ENCODE data around the gene TRAPPC8. TPM values are rescaled to one million over a fixed set of nuclear protein-coding genes. Genes with fewer than 3 reads are reported as not detected.

TRAPPC8 gene
- total RNA-seq, 2 donors from 2014 or later = 27.2 to 33.8 TPM

DNA sequence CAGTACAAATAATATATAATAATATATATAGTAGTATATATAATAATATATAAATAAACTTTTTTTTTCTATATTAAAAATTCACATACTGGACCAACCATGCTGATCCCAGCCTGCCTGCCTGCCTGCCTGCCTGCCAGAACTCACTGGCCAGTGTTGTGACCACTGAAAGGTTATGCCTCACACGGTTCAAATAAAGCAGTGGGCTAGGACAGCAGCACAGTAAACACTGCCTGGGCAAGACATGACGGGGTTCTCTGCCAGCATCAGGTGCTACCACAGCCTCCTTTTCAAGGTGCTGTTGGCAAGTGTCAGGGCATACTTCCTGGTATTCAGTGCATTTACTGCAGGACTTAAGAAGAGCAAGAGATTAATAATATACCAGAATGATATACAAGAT is 67.6 kb downstream of the TRAPPC8 start:
- no peaks in the 10 kb centered on the region for H3K9me3 ChIP-seq

GRCh38 chr18:31863103-31863502 is 79.8 kb downstream of the TRAPPC8 start:
- Histone ChIP-seq H3K27ac (no peak overlapping the region), H3K9me3 (no peaks in the 10 kb centered on the region), H3K4me3 (no peak overlapping the region), H3K27me3 (no peaks in the 10 kb centered on the region), H3K36me3 (peaks cover 15% of the 10 kb centered on the region), H3K4me1 (no peaks in the 10 kb centered on the region)
- TF ChIP-seq, protein P1, sequence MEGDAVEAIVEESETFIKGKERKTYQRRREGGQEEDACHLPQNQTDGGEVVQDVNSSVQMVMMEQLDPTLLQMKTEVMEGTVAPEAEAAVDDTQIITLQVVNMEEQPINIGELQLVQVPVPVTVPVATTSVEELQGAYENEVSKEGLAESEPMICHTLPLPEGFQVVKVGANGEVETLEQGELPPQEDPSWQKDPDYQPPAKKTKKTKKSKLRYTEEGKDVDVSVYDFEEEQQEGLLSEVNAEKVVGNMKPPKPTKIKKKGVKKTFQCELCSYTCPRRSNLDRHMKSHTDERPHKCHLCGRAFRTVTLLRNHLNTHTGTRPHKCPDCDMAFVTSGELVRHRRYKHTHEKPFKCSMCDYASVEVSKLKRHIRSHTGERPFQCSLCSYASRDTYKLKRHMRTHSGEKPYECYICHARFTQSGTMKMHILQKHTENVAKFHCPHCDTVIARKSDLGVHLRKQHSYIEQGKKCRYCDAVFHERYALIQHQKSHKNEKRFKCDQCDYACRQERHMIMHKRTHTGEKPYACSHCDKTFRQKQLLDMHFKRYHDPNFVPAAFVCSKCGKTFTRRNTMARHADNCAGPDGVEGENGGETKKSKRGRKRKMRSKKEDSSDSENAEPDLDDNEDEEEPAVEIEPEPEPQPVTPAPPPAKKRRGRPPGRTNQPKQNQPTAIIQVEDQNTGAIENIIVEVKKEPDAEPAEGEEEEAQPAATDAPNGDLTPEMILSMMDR (IDR thresholded peaks at IDR 0.05) = no peak
- DNase-seq (ENCODE audit: low spot score) = no peak

More for the DNA sequence above, 67.6 kb downstream of the TRAPPC8 start:
- TF ChIP-seq, protein P1 (IDR thresholded peaks at IDR 0.05) = no peak
- Histone ChIP-seq H3K36me3 (peaks cover 43% of the 10 kb centered on the region), H3K27me3 (no peaks in the 10 kb centered on the region), H3K4me1 (no peaks in the 10 kb centered on the region), H3K27ac (no peak overlapping the region), H3K4me3 (no peak overlapping the region)
- DNase-seq (ENCODE audit: low spot score) = no peak

DNA sequence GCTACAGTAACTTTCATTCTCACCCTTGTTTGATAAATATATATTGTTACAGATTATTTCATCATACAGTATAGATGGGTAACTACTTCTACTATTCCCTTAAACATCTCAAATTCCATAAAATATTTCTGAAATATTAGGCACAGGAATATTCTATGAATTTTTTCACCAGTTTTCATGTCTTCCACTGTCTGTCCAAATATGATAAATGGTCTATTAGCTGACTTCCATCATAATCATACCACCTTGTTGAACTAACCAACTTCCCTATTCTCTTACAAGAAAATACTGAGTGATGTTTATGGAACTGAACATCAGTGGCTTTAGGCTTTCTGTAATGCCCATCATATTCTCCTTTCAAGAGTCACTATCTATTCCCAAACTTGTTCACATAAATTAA is 82.4 kb downstream of the TRAPPC8 start:
- no peak for DNase-seq (ENCODE audit: low spot score)
- Histone ChIP-seq H3K27me3 (no peaks in the 10 kb centered on the region), H3K4me1 (no peaks in the 10 kb centered on the region), H3K4me3 (no peak overlapping the region), H3K9me3 (no peaks in the 10 kb centered on the region), H3K36me3 (peaks cover 35% of the 10 kb centered on the region), H3K27ac (no peak overlapping the region)
- TF ChIP-seq, protein P1 (IDR thresholded peaks at IDR 0.05) = no peak

DNA sequence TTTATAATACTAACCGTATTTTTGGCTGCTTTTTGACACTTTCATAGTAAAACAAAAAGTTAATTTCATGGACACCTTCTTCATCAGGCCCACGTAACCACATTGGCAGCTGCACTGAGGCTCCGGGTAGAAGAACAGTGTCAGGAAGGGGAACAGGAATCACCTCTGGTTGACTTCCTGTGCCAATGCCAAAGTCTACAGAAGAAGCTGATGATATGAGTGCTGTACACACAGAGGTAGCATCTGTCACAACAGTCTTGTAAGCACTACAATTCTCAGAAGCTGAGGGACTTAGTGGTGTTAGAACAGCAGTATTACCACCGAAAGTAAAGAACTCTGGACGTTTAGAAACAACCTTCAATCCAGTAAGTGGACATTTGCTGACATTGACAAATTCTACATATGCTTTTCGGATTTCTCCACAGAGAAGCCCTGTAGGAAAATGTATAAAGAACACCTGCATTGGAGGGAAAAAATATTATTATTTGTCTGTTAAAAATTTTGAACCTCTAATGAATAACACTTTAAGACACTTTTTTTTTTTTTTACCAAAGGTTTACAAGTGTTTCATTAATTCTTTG is 85.3 kb downstream of the TRAPPC8 start:
- H3K36me3 ChIP-seq = peaks cover 50% of the 10 kb centered on the region
- TF ChIP-seq, protein P1 (IDR thresholded peaks at IDR 0.05) = no peak
- no peaks in the 10 kb centered on the region for H3K27me3 ChIP-seq
- H3K4me1 ChIP-seq = no peaks in the 10 kb centered on the region
- no peak overlapping the region for H3K27ac ChIP-seq
- no peak overlapping the region for H3K4me3 ChIP-seq
- H3K9me3 ChIP-seq = no peaks in the 10 kb centered on the region
- no peak for DNase-seq (ENCODE audit: low spot score)

- Histone ChIP-seq H3K9me3 (no peaks in the 10 kb centered on the region), H3K4me3 (no peak overlapping the region), H3K27ac (no peak overlapping the region), H3K27me3 (no peaks in the 10 kb centered on the region), H3K4me1 (no peaks in the 10 kb centered on the region), H3K36me3 (peaks cover 74% of the 10 kb centered on the region)
- TF ChIP-seq, protein P1 (IDR thresholded peaks at IDR 0.05) = no peak
- DNase-seq (ENCODE audit: low spot score) = no peak
Measured at GRCh38 chr18:31850844-31851243, 92.1 kb downstream of the TRAPPC8 start.

- H3K27me3 ChIP-seq = no peaks in the 10 kb centered on the region
- DNase-seq (ENCODE audit: low spot score) = no peak
- TF ChIP-seq, protein P1 (IDR thresholded peaks at IDR 0.05) = no peak
- H3K4me3 ChIP-seq = no peak overlapping the region
- peaks cover 56% of the 10 kb centered on the region for H3K36me3 ChIP-seq
- H3K4me1 ChIP-seq = no peaks in the 10 kb centered on the region
- H3K9me3 ChIP-seq = no peaks in the 10 kb centered on the region
- no peak overlapping the region for H3K27ac ChIP-seq
Measured at GRCh38 chr18:31840499-31840898, 102.4 kb downstream of the TRAPPC8 start.
